MCF 10A (cell line): ENCODE measurements around the gene MRPS25. TPM values are rescaled to one million over a fixed set of nuclear protein-coding genes. Genes with fewer than 3 reads are reported as not detected.

Source experiments
- BruUV-seq: library from RNA; stranded (reverse); fragments of 400-500 nt; replicated peaks from 2 replicates; lab custom pipeline; 2021; lab: Mats Ljungman, UMichigan
- CTCF ChIA-PET: fragments of 300-600 bp; sonication (Branson Sonifier 250); formaldehyde crosslinking; extraction: SDS; loops from one replicate; lab custom pipeline; 2021; ENCODE audit warnings: antibody characterized with exemption, inconsistent platforms; lab: Yijun Ruan, JAX
- POLR2A ChIA-PET: fragments of 300-600, 350-650 bp; sonication (Branson Sonifier 250); formaldehyde crosslinking; extraction: SDS; loops from one replicate; lab custom pipeline; 2020; ENCODE audit warnings: antibody characterized with exemption, inconsistent platforms; lab: Yijun Ruan, JAX
- DNase-seq: peaks from one replicate; pipeline ENCODE4 v3.0.0-alpha.2; 2018; ENCODE audit not compliant: unreplicated experiment
- H3K27ac Mint-ChIP-seq: one replicate; pipeline ENCODE4 v1.8.0; 2022; ENCODE audit warnings: mild to moderate bottlenecking, low read depth, mixed read lengths; ENCODE audit not compliant: unreplicated experiment
- H3K27me3 Mint-ChIP-seq: one replicate; pipeline ENCODE4 v1.8.0; 2022; ENCODE audit warnings: mixed read lengths; ENCODE audit not compliant: insufficient read depth, unreplicated experiment
- H3K36me3 Mint-ChIP-seq: one replicate; pipeline ENCODE4 v1.8.0; 2022; ENCODE audit warnings: mild to moderate bottlenecking, moderate library complexity, mixed read lengths; ENCODE audit not compliant: insufficient read depth, unreplicated experiment
- H3K4me1 Mint-ChIP-seq: one replicate; pipeline ENCODE4 v1.8.0; 2022; ENCODE audit warnings: mixed read lengths; ENCODE audit not compliant: insufficient read depth, unreplicated experiment
- H3K4me3 Mint-ChIP-seq: one replicate; pipeline ENCODE4 v1.8.0; 2022; ENCODE audit warnings: mild to moderate bottlenecking, moderate library complexity, mixed read lengths; ENCODE audit not compliant: unreplicated experiment
- H3K9me3 Mint-ChIP-seq: one replicate; pipeline ENCODE4 v1.8.0; 2022; ENCODE audit warnings: mixed read lengths; ENCODE audit not compliant: unreplicated experiment
- CTCF ChIP-seq: fragments of 200-600 bp; IDR thresholded peaks from one replicate; pipeline ENCODE4 v1.8.0; 2022; ENCODE audit warnings: antibody characterized with exemption, mild to moderate bottlenecking; ENCODE audit not compliant: unreplicated experiment
- intact Hi-C: fragments of 100-400 bp; cut with micrococcal nuclease; formaldehyde crosslinking; loops from 2 replicates; pipeline ENCODE4 v1.14.1; 2022
- total RNA-seq: library from RNA; stranded (reverse); gene quantifications from 2 replicates; pipeline ENCODE4 v1.2.3, GENCODE V29; 2022

The MRPS25 gene
- total RNA-seq, 1 experiment from 2014 or later, result 87.2 TPM

GRCh38 chr3:15102836-15103235 lies 37.7 kb upstream of the MRPS25 start:
- CTCF ChIA-PET, result interaction anchor here (0.5 to 1.2 kb wide), 6 partner anchors 39 to 454 kb away, joined by 3 to 5 read pairs (median 4); no protein-coding TSS in a partner anchor

GRCh38 chr3:15102256-15102655 lies 37.1 kb upstream of the MRPS25 start:
- no TSS peak for BruUV-seq
- Mint-ChIP-seq H3K4me1 (peaks cover 33% of the 10 kb centered on the region), H3K36me3 (no peaks in the 10 kb centered on the region), H3K4me3 (peak overlapping the region; percentile 57), H3K27ac (peak overlapping the region; percentile 97), H3K9me3 (no peaks in the 10 kb centered on the region), H3K27me3 (no peaks in the 10 kb centered on the region)
- intact Hi-C loops, result loop anchor here (10.0 kb wide), 2 partner anchors 163 to 273 kb away; no protein-coding TSS in a partner anchor
- no peak for TF ChIP-seq CTCF
- peak; percentile 89 for DNase-seq
- ChIA-PET CTCF (interaction anchor here (0.5 to 1.2 kb wide), 4 partner anchors 38 to 101 kb away, joined by 3 to 5 read pairs (median 4); no protein-coding TSS in a partner anchor), POLR2A (interaction anchor here (0.6 to 3.3 kb wide), 22 partner anchors 9 to 499 kb away, joined by 3 to 42 read pairs (median 3); partner anchors contain the start of genes BTD, CAPN7, CCDC174 and HACL1)

More at GRCh38 chr3:15102836-15103235, 37.7 kb upstream of the MRPS25 start:
- BruUV-seq, result TSS peak; percentile 61
- POLR2A ChIA-PET, result interaction anchor here (0.6 to 3.3 kb wide), 25 partner anchors 9 to 499 kb away, joined by 3 to 42 read pairs (median 3); partner anchors contain the start of genes BTD, CAPN7, CCDC174 and HACL1
- peak overlapping the region; percentile 57 for H3K4me3 Mint-ChIP-seq
- no peak for TF ChIP-seq CTCF
- H3K36me3 Mint-ChIP-seq, result no peaks in the 10 kb centered on the region
- DNase-seq, result peak; percentile 33
- no peaks in the 10 kb centered on the region for H3K27me3 Mint-ChIP-seq
- intact Hi-C loops, result loop anchor here (10.0 kb wide), 2 partner anchors 162 to 272 kb away; no protein-coding TSS in a partner anchor
- H3K9me3 Mint-ChIP-seq, result no peaks in the 10 kb centered on the region
- H3K27ac Mint-ChIP-seq, result peak overlapping the region; percentile 97
- H3K4me1 Mint-ChIP-seq, result peaks cover 36% of the 10 kb centered on the region

- DNase-seq, result no peak
- BruUV-seq, result TSS peak; percentile 59
- Mint-ChIP-seq H3K27me3 (no peaks in the 10 kb centered on the region), H3K27ac (peak overlapping the region; percentile 82), H3K36me3 (peaks cover 18% of the 10 kb centered on the region), H3K4me1 (peaks cover 32% of the 10 kb centered on the region), H3K4me3 (peak overlapping the region; percentile 84), H3K9me3 (no peaks in the 10 kb centered on the region)
- ChIA-PET CTCF (interaction anchor here (0.6 to 1.8 kb wide), 4 partner anchors 9 to 765 kb away, joined by 3 to 11 read pairs (median 3); no protein-coding TSS in a partner anchor), POLR2A (interaction anchor here (0.6 to 4.2 kb wide), 17 partner anchors 9 to 968 kb away, joined by 3 to 49 read pairs (median 4); partner anchors contain the start of genes BTD, CAPN7, CCDC174 and HACL1)
- no peak for TF ChIP-seq CTCF
- intact Hi-C loops, result loop anchor here (2.0 to 10.0 kb wide), 3 partner anchors 35 to 275 kb away; partner anchors contain the start of gene MRPS25
Observed at GRCh38 chr3:15099364-15100098, 34.4 kb upstream of the MRPS25 start.
